Stomach (tissue), 9 donors: ENCODE measurements around the gene SOX6. TPM values are rescaled to one million over a fixed set of nuclear protein-coding genes. Genes with fewer than 3 reads are reported as not detected.

Source experiments
- DNase-seq, 2 donors: peaks; one replicate each; pipeline versions ENCODE4 v3.0.0 to v3.0.0-alpha.2; 2013 to 2019
- H3K27ac ChIP-seq, 5 donors: fragments of 200-600 bp in 4 of 5; sonication (generic) in 4 of 5; one replicate each; pipeline ENCODE4 v1.5.1; 2013 to 2019; ENCODE audit warnings: mild to moderate bottlenecking in 1 of 5, moderate library complexity in 1 of 5
- H3K27me3 ChIP-seq, 3 donors: fragments of 200-600 bp; sonication (generic); one replicate each; pipeline ENCODE4 v1.5.1; 2017 to 2019; ENCODE audit warnings: mixed run types in 1 of 3
- H3K36me3 ChIP-seq, 4 donors: fragments of 200-600 bp; sonication (generic); 1 replicate in 3 of 4; 2 replicates in 1 of 4; pipeline ENCODE4 v1.5.1; 2016 to 2019
- H3K4me1 ChIP-seq, 4 donors: fragments of 200-600 bp; sonication (generic); one replicate each; pipeline ENCODE4 v1.5.1; 2016 to 2019
- H3K4me3 ChIP-seq, 4 donors: fragments of 200-600 bp; sonication (generic) in 3 of 4; one replicate each; pipeline ENCODE4 v1.5.1; 2016 to 2019; ENCODE audit warnings: mild to moderate bottlenecking in 1 of 4
- H3K9me3 ChIP-seq, 4 donors: fragments of 200-600 bp; sonication (generic); one replicate each; pipeline ENCODE4 v1.5.1; 2016 to 2019
- EP300 ChIP-seq: sonication (generic); formaldehyde crosslinking; IDR thresholded peaks from one replicate; pipeline ENCODE4 v1.6.1; 2017; ENCODE audit warnings: antibody characterized with exemption
- POLR2A ChIP-seq, 4 donors: fragments of 450-650 bp; IDR thresholded peaks; one replicate each; pipeline ENCODE4 v1.6.1; 2016; ENCODE audit warnings: antibody characterized with exemption in 4 of 4, control low read depth in 2 of 4, mild to moderate bottlenecking in 1 of 4, moderate library complexity in 1 of 4
- POLR2AphosphoS5 ChIP-seq, 3 donors: sonication (generic); formaldehyde crosslinking; IDR thresholded peaks; one replicate each; pipeline ENCODE4 v1.6.1; 2016; ENCODE audit warnings: antibody characterized with exemption in 3 of 3
- WGBS, 5 donors: extraction: QIAGEN DNeasy Blood & Tissue Kit in 3 of 5; methylation state at CpG; one replicate each; pipeline versions ENCODE4 v1.1.5 to v1.1.7; 2013 to 2018; 5-methylcytosine and 5-hydroxymethylcytosine counted together
- intact Hi-C: fragments of 100-400 bp; cut with DNase I; formaldehyde crosslinking; loops from one replicate; pipeline ENCODE4 v1.15.1; 2023; ENCODE audit warnings: low total_unique reads
- polyA plus RNA-seq, 3 donors: library from polyadenylated mRNA; stranded (reverse); fragments of 200-250 nt; gene quantifications; one replicate each; pipeline ENCODE4 v1.2.3, GENCODE V29; 2013
- total RNA-seq, 5 donors: library from RNA; depleted of rRNA; stranded (reverse); fragments of >200 nt; gene quantifications; one replicate each; pipeline versions ENCODE4 v1.1.0 to v1.2.3, GENCODE V29; 2014 to 2016
- TF ChIP-seq, protein P1 (sequence below), 7 experiments: fragments of 450-650 bp in 4 of 7; fragments of 200-600 bp in 3 of 7; sonication (generic) in 3 of 7; IDR thresholded peaks; one replicate each; pipeline ENCODE4 v1.5.1; 2016 to 2019; ENCODE audit warnings: antibody characterized with exemption in 7 of 7, control low read depth in 2 of 7, mild to moderate bottlenecking in 1 of 7
- donor health status: healthy with polysubstance abuse.
- donor health status: Bipolar disorder and iron deficiency.
- donor health status: healthy.

The SOX6 gene
- total and polyA plus RNA-seq, 8 donors: 1.2 to 13.6 (median 4.5) TPM

DNA sequence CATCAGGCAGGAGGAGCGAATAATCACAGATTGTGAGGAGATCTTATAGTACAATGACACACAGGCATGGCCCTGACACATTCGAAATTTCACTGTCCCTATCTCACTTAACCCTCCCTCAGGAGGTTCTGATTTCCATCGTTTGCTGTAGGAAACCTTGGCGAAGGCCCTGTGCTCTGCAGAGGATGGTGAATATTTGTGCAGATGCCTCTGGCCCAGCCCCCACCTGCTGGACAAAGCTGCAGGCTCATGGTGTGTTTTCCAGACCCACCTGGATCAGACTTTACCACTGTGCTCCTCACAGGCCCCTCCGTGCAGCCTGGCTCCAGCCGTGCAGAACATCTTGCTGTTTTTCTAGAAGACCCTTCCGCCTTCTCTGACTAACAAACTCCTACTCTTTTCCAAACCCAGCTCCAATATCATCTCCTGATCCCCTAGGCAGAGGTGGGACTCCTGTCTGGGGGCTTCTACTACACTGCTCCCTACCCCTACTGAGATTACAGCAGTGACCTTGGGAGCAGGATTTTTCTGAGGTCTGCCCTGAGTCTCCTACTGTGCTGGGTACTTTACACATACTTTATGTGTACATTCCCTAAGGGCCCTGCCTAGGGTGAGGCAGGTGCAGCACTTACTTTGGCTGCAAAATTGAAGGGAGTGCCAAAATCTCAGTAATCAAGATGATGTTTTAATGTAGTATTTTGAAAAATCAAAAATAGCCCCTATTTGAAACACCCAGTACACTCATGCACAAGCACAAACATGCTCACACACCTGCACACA, 412.7 kb downstream of the SOX6 start:
- DNase-seq: no peak
- TF ChIP-seq, protein P1, sequence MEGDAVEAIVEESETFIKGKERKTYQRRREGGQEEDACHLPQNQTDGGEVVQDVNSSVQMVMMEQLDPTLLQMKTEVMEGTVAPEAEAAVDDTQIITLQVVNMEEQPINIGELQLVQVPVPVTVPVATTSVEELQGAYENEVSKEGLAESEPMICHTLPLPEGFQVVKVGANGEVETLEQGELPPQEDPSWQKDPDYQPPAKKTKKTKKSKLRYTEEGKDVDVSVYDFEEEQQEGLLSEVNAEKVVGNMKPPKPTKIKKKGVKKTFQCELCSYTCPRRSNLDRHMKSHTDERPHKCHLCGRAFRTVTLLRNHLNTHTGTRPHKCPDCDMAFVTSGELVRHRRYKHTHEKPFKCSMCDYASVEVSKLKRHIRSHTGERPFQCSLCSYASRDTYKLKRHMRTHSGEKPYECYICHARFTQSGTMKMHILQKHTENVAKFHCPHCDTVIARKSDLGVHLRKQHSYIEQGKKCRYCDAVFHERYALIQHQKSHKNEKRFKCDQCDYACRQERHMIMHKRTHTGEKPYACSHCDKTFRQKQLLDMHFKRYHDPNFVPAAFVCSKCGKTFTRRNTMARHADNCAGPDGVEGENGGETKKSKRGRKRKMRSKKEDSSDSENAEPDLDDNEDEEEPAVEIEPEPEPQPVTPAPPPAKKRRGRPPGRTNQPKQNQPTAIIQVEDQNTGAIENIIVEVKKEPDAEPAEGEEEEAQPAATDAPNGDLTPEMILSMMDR (IDR thresholded peaks at IDR 0.05): no peak
- Histone ChIP-seq H3K27me3 (no peaks in the 10 kb centered on the region), H3K36me3 (no peaks in the 10 kb centered on the region), H3K27ac (no peak overlapping the region), H3K4me3 (no peak overlapping the region), H3K9me3 (peaks cover 0 to 9% (median 2%) of the 10 kb centered on the region in 4 donors), H3K4me1 (no peaks in the 10 kb centered on the region)
- WGBS, 5 donors: 75 to 84% (median 80%) methylated on average over 7 of the region's 7 CpGs
- intact Hi-C loops: no loop called here

DNA sequence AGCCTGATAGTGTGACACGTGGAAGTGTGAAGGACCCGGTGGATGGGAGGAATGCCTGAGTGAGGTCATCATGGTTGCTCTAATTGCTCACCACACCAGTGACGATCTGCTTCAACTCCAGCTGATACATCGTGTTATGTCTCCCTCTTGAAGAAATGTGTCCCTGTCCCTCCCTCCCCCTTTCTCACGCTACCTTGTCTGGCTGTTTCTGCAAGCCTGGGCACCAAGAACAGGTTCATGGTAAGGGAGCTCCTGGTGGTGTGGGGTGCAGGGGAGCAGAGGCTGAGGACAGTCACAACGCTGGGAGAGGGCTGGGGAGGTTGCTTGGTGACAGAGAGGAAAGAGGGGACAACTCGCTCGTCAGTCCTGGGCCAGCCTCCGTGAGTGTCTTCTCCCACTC, 413.4 kb downstream of the SOX6 start:
- no peaks in the 10 kb centered on the region for H3K36me3 ChIP-seq
- no peaks in the 10 kb centered on the region for H3K27me3 ChIP-seq
- H3K4me1 ChIP-seq: no peaks in the 10 kb centered on the region
- H3K27ac ChIP-seq: no peak overlapping the region
- no peak overlapping the region for H3K4me3 ChIP-seq
- peaks cover 0 to 9% (median 2%) of the 10 kb centered on the region in 4 donors for H3K9me3 ChIP-seq
- TF ChIP-seq POLR2AphosphoS5 (IDR thresholded peaks at IDR 0.05): no peak
- no peak for DNase-seq
- WGBS, 5 donors: 89 to 96% (median 95%) methylated on average over 9 of the region's 9 CpGs
- intact Hi-C loops: no loop called here

DNA sequence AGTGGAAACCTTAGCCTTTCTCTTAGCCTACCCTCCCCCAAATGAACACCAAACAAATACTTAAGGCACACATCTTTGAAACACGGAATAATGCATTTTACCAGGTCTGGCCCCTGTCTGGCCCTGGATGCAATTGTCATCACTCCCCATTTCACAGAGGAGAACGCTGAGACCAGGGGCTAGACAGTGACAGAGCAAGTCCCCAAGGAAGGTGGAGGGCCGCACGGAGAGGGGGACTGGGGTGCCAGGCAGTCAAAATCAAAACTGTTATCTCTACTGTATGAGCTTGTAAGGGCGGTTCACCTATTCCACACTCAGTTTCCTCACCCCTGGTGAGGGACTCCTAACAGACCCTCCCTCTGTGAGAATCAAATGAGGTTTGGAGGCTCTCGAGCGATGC, 414.2 kb downstream of the SOX6 start:
- no peak overlapping the region for H3K27ac ChIP-seq
- TF ChIP-seq EP300: no peak
- no peak for TF ChIP-seq POLR2A (IDR thresholded peaks at IDR 0.05)
- TF ChIP-seq, protein P1 (IDR thresholded peaks at IDR 0.05): no peak
- no peaks in the 10 kb centered on the region for H3K27me3 ChIP-seq
- no peak overlapping the region for H3K4me3 ChIP-seq
- no peak for DNase-seq
- H3K4me1 ChIP-seq: peaks cover 0 to 7% (median 0%) of the 10 kb centered on the region in 4 donors
- 94 to 98% (median 97%) methylated on average over 7 of the region's 7 CpGs for WGBS, 5 donors
- intact Hi-C loops: no loop called here
- H3K9me3 ChIP-seq: peaks cover 0 to 9% (median 0%) of the 10 kb centered on the region in 4 donors
- H3K36me3 ChIP-seq: no peaks in the 10 kb centered on the region

DNA sequence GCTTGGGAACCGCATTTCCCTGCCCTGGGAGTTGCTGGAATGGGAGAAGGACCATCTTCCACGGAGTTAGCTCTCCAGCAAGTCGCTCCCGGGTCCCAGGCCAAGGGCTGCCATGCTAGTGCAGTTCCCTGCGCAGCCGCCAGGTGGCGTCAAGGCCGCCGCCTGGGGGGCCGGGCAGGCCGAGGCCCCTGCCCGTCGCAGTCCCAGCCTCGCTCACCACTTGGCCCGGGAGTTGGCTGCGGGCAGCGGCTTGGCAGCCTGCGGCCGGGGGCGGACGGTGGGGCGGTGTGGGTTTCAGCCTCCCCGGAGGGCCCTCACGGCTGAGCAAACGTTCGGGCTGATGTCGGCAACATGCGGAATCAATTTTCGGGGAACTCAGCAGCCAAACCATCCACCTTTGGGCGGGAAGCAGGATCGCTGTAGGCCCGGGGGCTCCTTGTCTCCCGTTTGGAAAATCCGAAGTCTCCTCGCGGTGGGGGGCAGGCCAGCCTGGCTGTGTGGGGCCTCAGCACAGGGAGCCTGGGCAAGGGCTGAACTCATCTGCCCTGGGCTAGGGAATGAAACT, 415.1 kb downstream of the SOX6 start:
- intact Hi-C loops: no loop called here
- 53 to 71% (median 65%) methylated on average over 18 to 36 of the region's 36 CpGs for WGBS, 5 donors

More for the DNA sequence above, 415.1 kb downstream of the SOX6 start:
- H3K4me1 ChIP-seq: peaks cover 0 to 10% (median 0%) of the 10 kb centered on the region in 4 donors
- peaks cover 0 to 2% (median 0%) of the 10 kb centered on the region in 4 donors for H3K9me3 ChIP-seq
- peak in 1 of 2 donors; percentile 48 for DNase-seq
- TF ChIP-seq, protein P1 (IDR thresholded peaks at IDR 0.05): peak in 4 of 7 experiments; percentile 10 to 65 (median 52)
- TF ChIP-seq POLR2A (IDR thresholded peaks at IDR 0.05): no peak
- H3K36me3 ChIP-seq: no peaks in the 10 kb centered on the region
- no peaks in the 10 kb centered on the region for H3K27me3 ChIP-seq
- no peak overlapping the region for H3K27ac ChIP-seq
- H3K4me3 ChIP-seq: no peak overlapping the region
